ENCODE measurements around the gene VIM.

DNA sequence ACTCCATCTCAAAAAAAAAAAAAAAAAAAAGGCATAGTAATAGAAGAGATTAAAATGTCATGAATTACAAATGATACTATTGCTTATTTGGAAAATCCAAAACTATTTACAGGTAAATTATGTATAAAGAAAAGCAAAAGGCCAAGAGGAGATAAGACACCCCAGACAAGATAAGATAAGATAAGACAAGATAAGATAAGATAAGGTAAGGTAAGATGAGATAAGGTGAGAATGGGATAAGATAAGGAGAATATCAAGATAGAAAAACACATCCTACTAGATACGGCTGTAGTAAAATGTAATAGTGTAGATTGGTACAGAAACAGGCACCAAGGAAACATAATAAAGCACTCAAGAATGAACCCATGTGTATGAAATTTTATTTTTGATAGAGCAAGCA, 20.9 kb downstream of the VIM start:
- TF ChIP-seq POLR2AphosphoS5 (IDR thresholded peaks at IDR 0.05; ENCODE audit: borderline replicate concordance, low read depth, low read length) (no peak), EZH2 (IDR thresholded peaks at IDR 0.05) (no peak), FOXP2 (optimal IDR thresholded peaks at IDR 0.05; ENCODE audit: control extremely low read depth, extremely low read length, insufficient read depth) (no peak)

All from SK-N-MC (cell line).